Keratinocyte (primary cell): ENCODE data around the gene GIMAP8. TPM values are rescaled to one million over a fixed set of nuclear protein-coding genes. Genes with fewer than 3 reads are reported as not detected.

Source experiments
- DNase-seq: peaks from one replicate; pipeline ENCODE4 v3.0.0-alpha.2; 2011; ENCODE audit warnings: low read depth, missing footprints, low spot score
- FAIRE-seq: peaks from 2 replicates; lab custom pipeline; 2011; peaks lifted over from hg19 to GRCh38; lab: Jason Lieb, UNC
- H2AFZ ChIP-seq: 2 replicates; pipeline ENCODE4 v1.6.0; 2012; ENCODE audit warnings: low read length, control low read depth, inconsistent platforms; ENCODE audit not compliant: control insufficient read depth
- H3K27ac ChIP-seq: 2 replicates; pipeline ENCODE4 v1.5.1; 2011; ENCODE audit warnings: low read length; ENCODE audit not compliant: control insufficient read depth, insufficient read depth
- H3K27me3 ChIP-seq: 3 replicates; pipeline ENCODE4 v1.6.0; 2011; ENCODE audit warnings: low read length; ENCODE audit not compliant: control insufficient read depth, insufficient read depth; ENCODE audit errors: extremely low read depth
- H3K36me3 ChIP-seq, 2 experiments: 2 replicates in 1 of 2; 3 replicates in 1 of 2; pipeline ENCODE4 v1.5.1; 2011; ENCODE audit warnings: low read length in 2 of 2, mild to moderate bottlenecking in 1 of 2; ENCODE audit not compliant: control insufficient read depth in 2 of 2, insufficient read depth in 2 of 2; ENCODE audit errors: extremely low read depth in 1 of 2
- H3K4me1 ChIP-seq: 3 replicates; pipeline ENCODE4 v1.5.1; 2011; ENCODE audit warnings: low read length; ENCODE audit not compliant: control insufficient read depth, insufficient read depth; ENCODE audit errors: extremely low read depth
- H3K4me2 ChIP-seq: 3 replicates; pipeline ENCODE4 v1.6.0; 2011; ENCODE audit warnings: low read depth, low read length; ENCODE audit not compliant: control insufficient read depth, insufficient read depth; ENCODE audit errors: extremely low read depth
- H3K4me3 ChIP-seq, 3 experiments: fragments of 200-600 bp in 1 of 3; sonication (generic) in 1 of 3; 2 replicates in 2 of 3; 3 replicates in 1 of 3; pipeline ENCODE4 v1.5.1; 2011 to 2016; ENCODE audit warnings: low read length in 3 of 3, mild to moderate bottlenecking in 3 of 3, control low read depth in 2 of 3, inconsistent platforms in 1 of 3, low read depth in 1 of 3, mixed read lengths in 1 of 3, mixed run types in 1 of 3, moderate library complexity in 1 of 3; ENCODE audit not compliant: control insufficient read depth in 2 of 3, insufficient read depth in 2 of 3; ENCODE audit errors: extremely low read depth in 1 of 3
- H3K79me2 ChIP-seq: 2 replicates; pipeline ENCODE4 v1.6.0; 2012; ENCODE audit warnings: low read length; ENCODE audit not compliant: control insufficient read depth, insufficient read depth
- H3K9ac ChIP-seq: 3 replicates; pipeline ENCODE4 v1.6.0; 2011; ENCODE audit warnings: low read length; ENCODE audit not compliant: control insufficient read depth, insufficient read depth; ENCODE audit errors: extremely low read depth
- H3K9me1 ChIP-seq: 3 replicates; pipeline ENCODE4 v1.6.0; 2011; ENCODE audit warnings: low read length; ENCODE audit not compliant: control insufficient read depth, insufficient read depth; ENCODE audit errors: extremely low read depth
- H3K9me3 ChIP-seq: 2 replicates; pipeline ENCODE4 v1.5.1; 2012; ENCODE audit warnings: low read depth, low read length; ENCODE audit not compliant: control insufficient read depth
- H4K20me1 ChIP-seq: 3 replicates; pipeline ENCODE4 v1.6.0; 2011; ENCODE audit warnings: low read length; ENCODE audit not compliant: control insufficient read depth, insufficient read depth; ENCODE audit errors: extremely low read depth
- CTCF ChIP-seq, 3 experiments: IDR thresholded peaks in 1 of 3; conservative IDR thresholded peaks in 1 of 3; optimal IDR thresholded peaks in 1 of 3; 2 replicates in 2 of 3; 3 replicates in 1 of 3; pipeline versions ENCODE3 to v1.5.1; 2011; ENCODE audit warnings: low read length in 3 of 3, mild to moderate bottlenecking in 3 of 3, moderate library complexity in 2 of 3, control low read depth in 1 of 3, inconsistent platforms in 1 of 3; ENCODE audit not compliant: insufficient read depth in 2 of 3; ENCODE audit errors: extremely low read depth in 1 of 3
- EZH2 ChIP-seq: IDR thresholded peaks from one replicate; pipeline ENCODE4 v1.6.1; 2012; ENCODE audit warnings: inconsistent platforms, mild to moderate bottlenecking, low read length, moderate library complexity
- dilution Hi-C: fragments of 300-500 bp; cut with MboI; formaldehyde crosslinking; loops from one replicate; pipeline ENCODE4 v1.7.0; 2020; ENCODE audit warnings: low sequenced_read_pairs; ENCODE audit not compliant: extremely low pct_ligation_motif_present
- polyA plus RNA-seq, 5 experiments: library from polyadenylated mRNA; depleted of rRNA in 3 of 5; stranded (reverse) in 3 of 5; stranded (forward) in 1 of 5; unstranded in 1 of 5; fragments of >200 nt; gene quantifications; 1 replicate in 1 of 5; 2 replicates in 3 of 5; 3 replicates in 1 of 5; pipeline versions ENCODE4 v1.2.1 to v1.2.3, GENCODE V29; 2011 to 2012; ENCODE audit warnings: missing spikeins in 2 of 5, low read depth in 1 of 5, low replicate concordance in 1 of 5

GIMAP8 gene
- polyA plus RNA-seq, 1 donor (not counting 4 experiments of a cell fraction or from before 2014, with no cell fraction given): 0.26 TPM

- Histone ChIP-seq H3K27me3 (no peaks in the 10 kb centered on the region), H3K27ac (no peak overlapping the region), H3K9me3 (no peaks in the 10 kb centered on the region), H3K9me1 (no peaks in the 10 kb centered on the region), H3K4me1 (no peaks in the 10 kb centered on the region), H3K4me2 (no peak overlapping the region), H3K79me2 (no peaks in the 10 kb centered on the region), H3K36me3 (no peaks in the 10 kb centered on the region), H3K4me3 (no peak overlapping the region), H4K20me1 (no peaks in the 10 kb centered on the region), H2AFZ (no peak overlapping the region), H3K9ac (no peak overlapping the region)
- dilution Hi-C loops: no loop called here
- TF ChIP-seq EZH2 (no peak), CTCF (optimal IDR thresholded peaks at IDR 0.05 in 1 of 3, IDR thresholded peaks at IDR 0.05 in 1 of 3, conservative IDR thresholded peaks at IDR 0.05 in 1 of 3; ENCODE audit: extremely low read depth in 1 of 3, insufficient read depth in 2 of 3, low read length in 3 of 3) (no peak)
- no peak for FAIRE-seq
- no peak for DNase-seq
Observed at GRCh38 chr7:150502519-150502918, 52.1 kb downstream of the GIMAP8 start.

GRCh38 chr7:150503155-150503554, 52.7 kb downstream of the GIMAP8 start:
- no peak for FAIRE-seq

More at GRCh38 chr7:150503155-150503554, 52.7 kb downstream of the GIMAP8 start:
- no peak overlapping the region for H3K4me2 ChIP-seq
- no peaks in the 10 kb centered on the region for H3K4me1 ChIP-seq
- no peak overlapping the region for H3K4me3 ChIP-seq
- H3K9me1 ChIP-seq: no peaks in the 10 kb centered on the region
- no peaks in the 10 kb centered on the region for H4K20me1 ChIP-seq
- dilution Hi-C loops: no loop called here
- no peaks in the 10 kb centered on the region for H3K79me2 ChIP-seq
- H2AFZ ChIP-seq: no peak overlapping the region
- no peak overlapping the region for H3K27ac ChIP-seq
- TF ChIP-seq CTCF (optimal IDR thresholded peaks at IDR 0.05 in 1 of 3, IDR thresholded peaks at IDR 0.05 in 1 of 3, conservative IDR thresholded peaks at IDR 0.05 in 1 of 3; ENCODE audit: extremely low read depth in 1 of 3, insufficient read depth in 2 of 3, low read length in 3 of 3) (no peak), EZH2 (no peak)
- no peak for DNase-seq
- no peak overlapping the region for H3K9ac ChIP-seq
- no peaks in the 10 kb centered on the region for H3K36me3 ChIP-seq
- no peaks in the 10 kb centered on the region for H3K27me3 ChIP-seq
- H3K9me3 ChIP-seq: no peaks in the 10 kb centered on the region
